EL (cell line): Measurements from ENCODE around the gene SMARCA4.
"Not testable (repeated sequence)": the region's sequence is repeated elsewhere in the genome, so short reads cannot be mapped to it uniquely, and the experiment has no call there.

Source experiments
- DNase-seq: peaks from one replicate; pipeline ENCODE4 v3.0.0-alpha.2; 2016

SMARCA4 gene

GRCh38 chr19:11078893-11079292 is 118.1 kb downstream of the SMARCA4 start:
- no peak for DNase-seq

- DNase-seq = no peak
Observed at GRCh38 chr19:11079999-11080398, 119.2 kb downstream of the SMARCA4 start.

GRCh38 chr19:11087870-11088505 is 127.2 kb downstream of the SMARCA4 start:
- no peak for DNase-seq

GRCh38 chr19:11088506-11089253 is 127.8 kb downstream of the SMARCA4 start:
- no peak for DNase-seq

DNA sequence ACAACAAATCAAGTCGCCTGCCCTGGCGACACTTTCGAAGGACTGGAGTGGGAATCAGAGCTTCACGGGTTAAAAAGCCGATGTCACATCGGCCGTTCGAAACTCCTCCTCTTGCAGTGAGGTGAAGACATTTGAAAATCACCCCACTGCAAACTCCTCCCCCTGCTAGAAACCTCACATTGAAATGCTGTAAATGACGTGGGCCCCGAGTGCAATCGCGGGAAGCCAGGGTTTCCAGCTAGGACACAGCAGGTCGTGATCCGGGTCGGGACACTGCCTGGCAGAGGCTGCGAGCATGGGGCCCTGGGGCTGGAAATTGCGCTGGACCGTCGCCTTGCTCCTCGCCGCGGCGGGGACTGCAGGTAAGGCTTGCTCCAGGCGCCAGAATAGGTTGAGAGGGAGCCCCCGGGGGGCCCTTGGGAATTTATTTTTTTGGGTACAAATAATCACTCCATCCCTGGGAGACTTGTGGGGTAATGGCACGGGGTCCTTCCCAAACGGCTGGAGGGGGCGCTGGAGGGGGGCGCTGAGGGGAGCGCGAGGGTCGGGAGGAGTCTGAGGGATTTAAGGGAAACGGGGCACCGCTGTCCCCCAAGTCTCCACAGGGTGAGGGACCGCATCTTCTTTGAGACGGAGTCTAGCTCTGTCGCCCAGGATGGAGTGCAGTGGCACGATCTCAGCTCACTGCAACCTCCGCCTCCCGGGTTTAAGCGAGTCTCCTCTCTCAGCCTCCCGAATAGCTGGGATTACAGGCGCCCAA is 128.6 kb downstream of the SMARCA4 start, which contains the start of gene LDLR:
Gene LDLR (plus strand): TSS at position 210 of the 760 bp plus-strand sequence. CDS start 86 bp downstream, at position 296.
- peak; percentile 95 for DNase-seq

DNA sequence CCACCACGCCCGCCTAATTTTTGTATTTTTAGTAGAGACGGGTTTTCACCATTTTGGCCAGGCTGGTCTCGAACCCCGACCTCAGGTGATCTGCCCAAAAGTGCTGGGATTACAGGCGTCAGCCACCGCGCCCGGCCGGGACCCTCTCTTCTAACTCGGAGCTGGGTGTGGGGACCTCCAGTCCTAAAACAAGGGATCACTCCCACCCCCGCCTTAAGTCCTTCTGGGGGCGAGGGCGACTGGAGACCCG is 129.1 kb downstream of the SMARCA4 start:
- not testable (repeated sequence) for DNase-seq

DNA sequence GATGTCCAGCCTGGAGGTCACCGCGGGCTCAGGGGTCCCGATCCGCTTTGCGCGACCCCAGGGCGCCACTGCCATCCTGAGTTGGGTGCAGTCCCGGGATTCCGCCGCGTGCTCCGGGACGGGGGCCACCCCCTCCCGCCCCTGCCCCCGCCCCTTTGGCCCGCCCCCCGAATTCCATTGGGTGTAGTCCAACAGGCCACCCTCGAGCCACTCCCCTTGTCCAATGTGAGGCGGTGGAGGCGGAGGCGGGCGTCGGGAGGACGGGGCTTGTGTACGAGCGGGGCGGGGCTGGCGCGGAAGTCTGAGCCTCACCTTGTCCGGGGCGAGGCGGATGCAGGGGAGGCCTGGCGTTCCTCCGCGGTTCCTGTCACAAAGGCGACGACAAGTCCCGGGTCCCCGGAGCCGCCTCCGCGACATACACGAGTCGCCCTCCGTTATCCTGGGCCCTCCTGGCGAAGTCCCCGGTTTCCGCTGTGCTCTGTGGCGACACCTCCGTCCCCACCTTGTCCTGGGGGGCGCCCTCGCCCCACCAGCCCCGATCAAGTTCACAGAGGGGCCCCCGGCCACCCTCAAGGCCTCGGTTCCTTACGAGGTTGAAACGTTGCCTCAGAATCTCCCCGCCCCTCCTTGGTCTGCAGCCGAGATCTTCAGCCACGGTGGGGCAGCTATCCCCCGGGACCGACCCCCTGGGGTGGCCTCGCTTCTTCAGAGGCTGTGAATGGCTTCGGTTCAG is 129.6 kb downstream of the SMARCA4 start:
- DNase-seq = peak; percentile 97

DNA sequence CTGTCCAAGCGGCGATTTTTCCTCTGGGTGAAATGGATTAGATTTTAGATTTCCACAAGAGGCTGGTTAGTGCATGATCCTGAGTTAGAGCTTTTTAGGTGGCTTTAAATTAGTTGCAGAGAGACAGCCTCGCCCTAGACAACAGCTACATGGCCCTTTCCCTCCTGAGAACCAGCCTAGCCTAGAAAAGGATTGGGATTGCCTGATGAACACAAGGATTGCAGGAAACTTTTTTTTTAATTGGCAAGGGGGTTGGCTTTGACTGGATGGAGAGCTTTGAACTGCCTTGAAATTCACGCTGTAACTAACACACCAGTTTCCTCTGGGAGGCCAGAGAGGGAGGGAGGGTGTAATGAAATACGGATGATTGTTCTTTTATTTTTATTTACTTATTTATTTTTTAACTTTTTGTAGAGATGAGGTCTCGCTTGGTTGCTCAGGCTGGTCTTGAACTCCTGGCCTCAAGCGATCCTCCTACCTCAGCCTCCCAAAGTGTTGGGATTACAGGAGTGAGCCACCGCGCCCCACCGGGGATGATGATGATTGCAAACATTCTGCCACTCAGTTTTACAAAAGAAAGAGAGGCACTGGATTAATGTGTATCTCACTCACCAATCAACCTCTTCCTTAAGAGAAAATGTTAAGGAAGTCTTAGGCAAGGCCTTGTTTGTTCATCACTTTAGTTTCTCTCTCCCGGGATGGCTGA is 130.3 kb downstream of the SMARCA4 start:
- DNase-seq = no peak

GRCh38 chr19:11091703-11092153 is 130.9 kb downstream of the SMARCA4 start:
- DNase-seq = peak; percentile 95

- DNase-seq = peak; percentile 55
Observed at GRCh38 chr19:11092181-11092538, 131.3 kb downstream of the SMARCA4 start.

DNA sequence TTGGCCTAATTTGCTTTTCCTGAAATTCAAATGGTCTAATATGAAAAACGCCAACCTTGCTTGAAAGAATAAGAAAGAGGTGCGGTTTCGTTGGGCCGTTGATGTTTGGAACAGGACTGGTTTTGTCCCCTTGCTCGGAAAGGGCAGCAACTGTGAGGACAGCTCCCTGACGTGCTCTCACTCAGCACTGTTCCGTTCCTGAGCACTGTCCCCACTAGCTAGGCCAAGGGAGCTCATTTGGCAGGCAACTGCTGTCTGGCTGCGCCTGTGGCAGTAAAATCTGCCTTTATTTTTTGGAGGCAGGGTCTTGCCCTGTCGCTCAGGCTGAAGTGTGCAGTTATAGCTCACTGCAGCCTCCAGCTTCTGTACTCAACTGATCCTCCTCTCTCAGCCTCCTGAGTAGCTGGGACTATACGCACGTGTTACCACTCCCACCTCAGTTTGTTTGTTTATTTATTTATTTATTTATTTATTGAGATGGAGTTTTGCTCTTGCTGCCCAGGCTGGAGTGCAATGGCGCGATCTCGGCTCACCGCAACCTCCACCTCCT is 132.9 kb downstream of the SMARCA4 start:
- no peak for DNase-seq

DNA sequence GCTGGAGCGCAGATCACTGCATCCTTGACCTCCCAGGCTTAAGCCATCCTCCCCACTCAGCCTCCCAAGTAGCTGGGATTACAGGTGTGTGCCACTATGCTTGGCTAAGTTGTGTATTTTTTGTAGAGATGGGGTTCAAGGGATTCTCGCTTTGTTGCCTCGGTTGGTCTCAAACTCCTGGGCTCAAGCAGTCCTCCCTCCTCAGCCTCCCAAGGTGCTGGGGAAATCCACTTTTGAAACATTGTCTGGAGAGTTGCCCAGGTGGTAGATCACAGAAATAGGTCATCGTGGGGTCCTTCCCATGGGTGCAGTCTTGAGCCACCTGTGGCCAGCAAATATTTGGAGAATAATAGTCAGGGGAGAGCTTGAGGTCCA is 133.7 kb downstream of the SMARCA4 start:
- no peak for DNase-seq

GRCh38 chr19:11096210-11096841 is 135.5 kb downstream of the SMARCA4 start:
- DNase-seq = peak; percentile 52

GRCh38 chr19:11097367-11097766 is 136.5 kb downstream of the SMARCA4 start:
- not testable (repeated sequence) for DNase-seq

DNA sequence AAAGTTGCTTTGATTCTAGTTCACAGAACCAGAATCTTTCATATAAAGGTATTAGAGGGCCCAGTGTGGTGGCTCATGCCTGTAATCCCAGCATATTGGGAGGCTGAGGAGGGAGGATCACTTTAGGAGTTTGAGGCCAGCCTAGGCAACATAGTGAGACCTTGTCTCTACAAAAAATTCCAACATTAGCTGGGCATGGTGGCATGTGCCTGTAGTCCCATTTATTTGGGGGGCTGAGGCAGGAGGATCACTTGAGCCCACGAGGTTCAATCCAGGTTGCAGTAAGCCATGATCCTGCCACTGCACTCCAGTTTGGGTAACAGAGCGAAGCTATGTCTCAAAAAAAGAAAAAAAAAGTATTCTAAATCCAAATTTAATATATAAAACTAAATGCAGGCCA is 137.5 kb downstream of the SMARCA4 start:
- DNase-seq = no peak

DNA sequence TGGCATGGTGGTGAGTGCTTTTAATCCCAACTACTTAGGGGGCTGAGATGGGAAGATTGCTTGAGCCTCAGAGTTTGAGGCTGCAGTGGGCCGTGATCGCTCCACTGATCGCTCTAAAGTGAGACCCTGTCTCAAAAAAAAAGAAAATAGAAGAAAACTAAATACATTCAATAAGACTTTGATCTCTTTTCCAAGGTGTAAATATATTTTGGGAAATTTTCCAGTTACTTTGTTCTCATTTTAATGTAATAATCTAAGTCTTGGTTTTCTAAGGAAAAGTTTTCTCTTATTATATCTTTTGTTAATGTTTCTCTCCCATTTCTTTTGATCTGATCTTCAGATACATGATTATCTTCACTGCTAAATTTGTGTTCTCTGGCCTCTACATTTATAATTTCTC is 138.0 kb downstream of the SMARCA4 start:
- no peak for DNase-seq

GRCh38 chr19:11100049-11100448 is 139.2 kb downstream of the SMARCA4 start:
- DNase-seq = no peak

- DNase-seq = no peak
Observed at GRCh38 chr19:11101057-11101456, 140.2 kb downstream of the SMARCA4 start.

- no peak for DNase-seq
Observed at GRCh38 chr19:11102944-11103343, 142.1 kb downstream of the SMARCA4 start.

DNA sequence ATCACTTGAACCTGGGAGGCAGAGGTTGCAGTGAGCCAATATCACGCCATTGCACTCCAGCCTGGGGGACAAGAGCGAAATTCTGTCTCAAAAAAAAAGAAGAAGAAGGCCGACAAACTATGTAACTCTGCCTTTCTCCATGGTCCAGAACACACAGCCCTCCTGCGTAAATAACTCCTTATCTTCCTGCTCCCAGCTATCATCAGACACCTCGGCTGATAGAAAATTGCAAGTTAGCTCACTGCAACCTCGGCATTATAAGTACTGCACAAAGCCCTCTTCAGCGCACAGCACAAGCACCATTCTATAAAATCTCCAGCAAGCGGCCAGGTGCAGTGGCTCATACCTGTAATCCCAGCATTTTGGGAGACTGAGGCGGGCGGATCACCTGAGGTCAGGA is 142.8 kb downstream of the SMARCA4 start:
- DNase-seq = not testable (repeated sequence)

DNA sequence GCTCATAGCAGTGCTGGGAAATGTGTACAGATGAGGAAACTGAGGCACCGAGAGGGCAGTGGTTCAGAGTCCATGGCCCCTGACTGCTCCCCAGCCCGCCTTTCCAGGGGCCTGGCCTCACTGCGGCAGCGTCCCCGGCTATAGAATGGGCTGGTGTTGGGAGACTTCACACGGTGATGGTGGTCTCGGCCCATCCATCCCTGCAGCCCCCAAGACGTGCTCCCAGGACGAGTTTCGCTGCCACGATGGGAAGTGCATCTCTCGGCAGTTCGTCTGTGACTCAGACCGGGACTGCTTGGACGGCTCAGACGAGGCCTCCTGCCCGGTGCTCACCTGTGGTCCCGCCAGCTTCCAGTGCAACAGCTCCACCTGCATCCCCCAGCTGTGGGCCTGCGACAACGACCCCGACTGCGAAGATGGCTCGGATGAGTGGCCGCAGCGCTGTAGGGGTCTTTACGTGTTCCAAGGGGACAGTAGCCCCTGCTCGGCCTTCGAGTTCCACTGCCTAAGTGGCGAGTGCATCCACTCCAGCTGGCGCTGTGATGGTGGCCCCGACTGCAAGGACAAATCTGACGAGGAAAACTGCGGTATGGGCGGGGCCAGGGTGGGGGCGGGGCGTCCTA is 144.3 kb downstream of the SMARCA4 start:
- no peak for DNase-seq
